ENCODE results near the gene CCNG2.
"Not testable (repeated sequence)": the region's sequence is repeated elsewhere in the genome, so short reads cannot be mapped to it uniquely, and the experiment has no call there.

Gene CCNG2, protein sequence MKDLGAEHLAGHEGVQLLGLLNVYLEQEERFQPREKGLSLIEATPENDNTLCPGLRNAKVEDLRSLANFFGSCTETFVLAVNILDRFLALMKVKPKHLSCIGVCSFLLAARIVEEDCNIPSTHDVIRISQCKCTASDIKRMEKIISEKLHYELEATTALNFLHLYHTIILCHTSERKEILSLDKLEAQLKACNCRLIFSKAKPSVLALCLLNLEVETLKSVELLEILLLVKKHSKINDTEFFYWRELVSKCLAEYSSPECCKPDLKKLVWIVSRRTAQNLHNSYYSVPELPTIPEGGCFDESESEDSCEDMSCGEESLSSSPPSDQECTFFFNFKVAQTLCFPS

DNA sequence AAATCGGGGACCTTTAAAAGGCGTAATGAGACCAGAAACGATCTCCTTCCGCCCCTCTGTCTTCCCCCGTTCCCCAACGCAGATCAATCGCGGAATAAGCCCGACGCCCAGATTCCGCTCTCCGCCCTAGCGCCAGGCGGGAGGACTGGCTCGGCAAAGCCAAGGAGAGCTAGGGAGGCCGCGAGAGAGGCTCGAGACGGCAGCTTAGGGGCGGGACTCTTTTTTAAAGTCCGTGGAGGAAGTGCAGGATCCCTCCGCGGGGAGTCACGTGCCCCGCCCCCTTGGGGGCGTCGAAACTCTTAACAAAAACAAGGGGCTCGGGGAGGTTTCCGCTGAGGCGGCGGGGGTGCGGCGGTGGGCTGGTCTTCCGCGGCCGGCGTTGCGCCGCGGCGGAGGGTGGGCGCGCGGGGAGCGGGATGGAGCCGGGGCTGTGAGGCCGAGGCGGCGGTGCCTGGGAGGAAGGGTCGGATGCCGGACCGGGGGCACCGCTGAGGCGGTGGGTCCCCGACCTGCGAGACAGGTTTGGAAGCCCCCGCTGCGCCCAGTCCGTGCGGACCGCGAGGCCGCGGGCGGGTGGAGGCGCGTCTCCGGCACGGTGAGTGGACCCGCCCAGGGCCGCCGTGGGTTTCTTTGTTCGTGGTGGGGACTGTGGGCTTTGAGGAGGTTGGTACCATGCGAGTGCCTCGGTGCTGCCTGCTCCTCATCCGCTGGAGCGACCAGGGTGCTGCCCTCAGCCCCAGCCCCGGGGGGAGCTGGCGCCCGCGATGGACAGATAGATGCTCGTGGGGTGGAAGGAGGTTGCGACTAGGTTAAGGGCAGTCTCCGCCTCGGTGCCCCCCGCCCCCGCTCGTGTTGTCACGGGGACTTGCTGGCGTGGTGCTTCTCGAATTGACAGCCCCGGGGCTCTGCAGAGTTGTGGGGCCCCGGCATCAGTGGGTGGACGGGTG lies at the start of gene CCNG2:
Gene CCNG2, plus strand, starts transcription at position 296 of the 947 bp plus-strand sequence. CDS start 1,326 bp downstream, outside the sequence.
- peak; percentile 15 to 72 (median 70) for DNase-seq (ENCODE audit: low read depth in 3 of 3)

DNA sequence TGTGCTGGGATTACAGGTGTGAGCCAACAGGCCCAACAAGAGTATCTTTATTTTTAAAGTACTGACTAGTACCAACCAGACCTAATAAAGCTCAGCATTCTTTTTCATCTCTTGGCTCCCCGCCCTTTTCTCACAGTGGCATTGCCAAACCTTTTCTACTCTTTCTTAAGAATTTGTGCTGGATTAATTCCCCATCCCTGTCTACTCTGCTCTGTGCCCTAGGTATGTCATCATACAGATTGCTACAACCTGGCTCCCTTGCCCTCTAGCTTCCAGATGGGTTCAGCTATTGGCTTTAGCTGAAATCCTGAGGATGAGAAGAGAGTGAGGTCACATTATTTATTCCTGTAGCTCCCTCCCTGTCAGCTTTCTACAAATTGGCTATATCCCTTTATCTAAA lies 46.3 kb upstream of the CCNG2 start:
- no peak for DNase-seq (ENCODE audit: low read depth in 3 of 3)

DNA sequence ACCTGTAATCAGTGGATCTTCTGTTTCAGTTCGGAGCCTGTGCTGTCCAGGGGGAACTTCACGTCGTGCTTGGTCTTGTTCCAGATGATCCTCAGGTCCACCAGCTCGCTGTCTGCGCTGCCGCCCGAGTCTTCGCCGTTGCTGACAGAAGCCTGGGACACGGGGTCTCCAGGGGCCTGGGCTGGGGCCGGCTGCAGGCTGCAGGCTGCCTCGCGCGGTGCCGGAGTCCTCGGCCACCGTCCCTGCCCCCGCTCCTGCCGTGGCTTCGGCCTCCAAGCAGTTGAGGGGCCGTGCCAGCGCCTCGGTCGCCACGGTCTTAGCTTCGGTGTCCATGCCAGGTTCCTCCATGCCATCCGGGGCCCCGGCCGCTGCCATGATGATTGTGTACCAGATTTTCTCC lies 43.9 kb upstream of the CCNG2 start:
- DNase-seq (ENCODE audit: low read depth in 3 of 3), result no peak

GRCh38 chr4:77117721-77118120 lies 39.3 kb upstream of the CCNG2 start:
- DNase-seq (ENCODE audit: low read depth in 3 of 3), result no peak

DNA sequence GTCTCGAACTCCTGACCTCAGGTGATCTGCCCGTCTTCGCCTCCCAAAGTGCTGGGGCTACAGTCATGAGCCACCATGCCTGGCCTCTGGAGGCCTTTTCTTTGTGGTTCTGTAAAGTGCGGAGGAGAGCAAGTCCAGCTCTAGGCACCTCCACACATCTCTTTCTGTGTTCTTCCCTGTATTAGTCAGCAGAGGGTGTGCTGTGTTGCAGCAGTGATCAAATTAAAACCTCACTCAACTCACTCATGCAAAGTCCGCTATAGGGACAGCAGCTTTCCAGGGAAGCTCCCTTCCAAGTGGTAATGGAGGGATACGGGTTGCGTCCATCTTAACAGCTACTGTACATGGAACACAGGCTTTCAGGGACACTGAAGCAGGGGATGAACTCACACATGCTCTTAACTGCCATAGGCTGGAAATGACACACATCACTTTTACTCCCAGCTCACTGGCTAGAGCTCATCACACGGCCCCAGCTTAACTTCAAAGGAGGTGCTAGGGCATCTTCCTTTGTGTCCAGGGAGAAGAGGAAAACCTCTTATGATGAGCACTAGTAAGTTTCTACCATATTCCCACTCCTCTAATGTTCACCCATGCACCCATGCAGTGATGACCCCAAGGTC lies 36.0 kb upstream of the CCNG2 start:
- DNase-seq (ENCODE audit: low read depth in 3 of 3), result no peak

- DNase-seq (ENCODE audit: low read depth in 3 of 3), result no peak
Measured at GRCh38 chr4:77121736-77122240, 35.2 kb upstream of the CCNG2 start.

GRCh38 chr4:77122656-77123055 lies 34.4 kb upstream of the CCNG2 start:
- no peak for DNase-seq (ENCODE audit: low read depth in 3 of 3)

DNA sequence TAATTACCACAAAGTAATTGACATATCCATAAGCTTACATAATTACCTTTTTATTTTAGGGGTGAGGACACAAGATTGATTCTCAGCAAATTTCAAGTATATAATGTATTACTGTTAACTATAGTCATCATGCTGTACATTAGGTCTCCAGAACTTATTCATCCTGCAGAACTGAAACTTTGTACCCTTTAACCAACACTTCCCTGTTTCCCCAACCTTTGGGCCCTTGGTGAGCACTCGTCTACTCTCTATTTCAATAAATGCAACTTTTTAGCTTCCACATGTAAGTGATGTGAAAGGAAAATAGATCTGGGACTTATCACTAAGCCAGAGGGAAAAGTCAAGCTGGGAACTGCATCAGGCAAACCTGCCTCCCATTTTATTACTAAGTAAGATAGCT lies 33.6 kb upstream of the CCNG2 start:
- DNase-seq (ENCODE audit: low read depth in 3 of 3), result no peak

- DNase-seq (ENCODE audit: low read depth in 3 of 3), result no peak
Measured at GRCh38 chr4:77124576-77124975, 32.4 kb upstream of the CCNG2 start.

DNA sequence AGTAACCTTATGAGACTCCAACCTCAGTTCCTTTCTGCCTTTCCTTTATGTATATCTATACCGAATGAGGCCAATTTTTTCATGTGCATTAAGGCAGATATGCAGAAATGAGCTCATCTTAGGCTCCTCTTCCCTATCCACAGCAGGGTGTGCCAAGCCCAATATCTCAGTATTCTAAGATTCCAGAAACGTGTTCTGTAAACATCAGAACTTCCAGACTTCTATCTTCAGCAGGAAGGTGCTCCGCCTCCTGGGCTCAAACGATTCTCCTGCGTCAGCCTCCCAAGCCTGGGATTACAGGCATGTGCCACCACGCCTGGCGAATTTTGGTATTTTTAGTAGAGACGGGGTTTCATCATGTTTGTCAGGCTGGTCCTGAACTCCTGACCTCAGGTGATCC lies 31.0 kb upstream of the CCNG2 start:
- no peak for DNase-seq (ENCODE audit: low read depth in 3 of 3)

GRCh38 chr4:77126809-77127208 lies 30.2 kb upstream of the CCNG2 start:
- no peak for DNase-seq (ENCODE audit: low read depth in 3 of 3)

GRCh38 chr4:77127215-77127614 lies 29.8 kb upstream of the CCNG2 start:
- DNase-seq (ENCODE audit: low read depth in 3 of 3), result no peak

- DNase-seq (ENCODE audit: low read depth in 3 of 3), result no peak
Measured at GRCh38 chr4:77127837-77128621, 29.0 kb upstream of the CCNG2 start.

- DNase-seq (ENCODE audit: low read depth in 3 of 3), result no peak
Measured at GRCh38 chr4:77132652-77133312, 24.2 kb upstream of the CCNG2 start.

GRCh38 chr4:77137448-77137847 lies 19.6 kb upstream of the CCNG2 start:
- not testable (repeated sequence) for DNase-seq (ENCODE audit: low read depth in 3 of 3)

GRCh38 chr4:77141964-77142645 lies 14.9 kb upstream of the CCNG2 start:
- no peak for DNase-seq (ENCODE audit: low read depth in 3 of 3)

DNA sequence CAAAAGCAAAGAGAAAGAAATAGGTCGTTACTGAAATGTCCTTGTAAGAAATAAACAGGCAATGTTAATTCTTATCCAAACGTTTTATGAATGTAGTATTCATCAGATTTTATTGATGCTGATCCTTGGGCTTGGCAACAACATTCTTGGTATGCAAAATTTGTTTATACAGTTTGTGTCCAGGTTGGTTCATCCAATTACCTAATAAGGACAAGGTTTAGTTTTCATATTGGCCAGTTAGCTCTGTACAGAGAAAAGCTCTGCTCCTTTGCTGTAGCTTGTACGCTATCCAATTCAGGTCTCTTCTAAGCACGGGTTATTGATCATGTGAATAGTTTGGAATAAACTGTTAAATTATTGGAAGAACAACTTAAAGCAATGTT lies 14.4 kb upstream of the CCNG2 start:
- no peak for DNase-seq (ENCODE audit: low read depth in 3 of 3)

DNA sequence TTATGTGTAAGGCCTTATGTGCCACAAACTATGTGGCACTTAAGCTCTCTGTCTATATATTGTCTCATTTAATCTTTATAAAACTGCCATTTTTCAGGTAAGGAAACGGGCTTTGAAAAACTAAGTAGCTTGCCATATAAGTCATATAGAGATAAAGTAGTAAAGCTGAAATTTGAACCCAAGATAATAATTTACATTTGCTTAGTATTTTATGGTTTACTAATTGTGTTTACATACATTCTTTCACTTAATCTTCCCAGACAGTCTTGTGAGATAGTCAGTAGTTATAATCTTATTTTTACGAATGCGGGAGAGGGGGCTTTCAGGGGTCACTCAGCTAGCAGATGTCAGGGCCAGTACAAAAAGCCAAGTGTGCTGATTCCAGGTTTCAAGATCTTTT lies 13.9 kb upstream of the CCNG2 start:
- no peak for DNase-seq (ENCODE audit: low read depth in 3 of 3)

DNA sequence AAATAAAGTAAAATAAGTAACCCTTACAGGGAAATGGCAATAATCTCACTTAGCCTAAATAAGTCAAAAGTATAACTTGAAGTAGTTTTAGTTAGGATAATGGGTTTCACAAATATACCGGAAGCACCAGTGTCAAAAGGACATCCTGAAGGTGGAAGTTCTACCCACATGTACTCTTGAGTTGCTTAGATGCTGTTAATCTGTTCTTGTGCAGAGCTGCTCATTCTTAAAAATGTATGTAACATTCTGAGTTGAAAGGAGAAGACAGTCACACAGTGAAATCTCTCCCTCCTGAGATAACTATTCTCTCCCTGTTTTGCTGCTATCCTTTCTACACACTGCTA lies 11.2 kb upstream of the CCNG2 start:
- no peak for DNase-seq (ENCODE audit: low read depth in 3 of 3)
